ENCODE results near the gene SLC7A10. TPM values are rescaled to one million over a fixed set of nuclear protein-coding genes. Genes with fewer than 3 reads are reported as not detected.

The SLC7A10 gene
- not detected in 2 replicates for total RNA-seq

DNA sequence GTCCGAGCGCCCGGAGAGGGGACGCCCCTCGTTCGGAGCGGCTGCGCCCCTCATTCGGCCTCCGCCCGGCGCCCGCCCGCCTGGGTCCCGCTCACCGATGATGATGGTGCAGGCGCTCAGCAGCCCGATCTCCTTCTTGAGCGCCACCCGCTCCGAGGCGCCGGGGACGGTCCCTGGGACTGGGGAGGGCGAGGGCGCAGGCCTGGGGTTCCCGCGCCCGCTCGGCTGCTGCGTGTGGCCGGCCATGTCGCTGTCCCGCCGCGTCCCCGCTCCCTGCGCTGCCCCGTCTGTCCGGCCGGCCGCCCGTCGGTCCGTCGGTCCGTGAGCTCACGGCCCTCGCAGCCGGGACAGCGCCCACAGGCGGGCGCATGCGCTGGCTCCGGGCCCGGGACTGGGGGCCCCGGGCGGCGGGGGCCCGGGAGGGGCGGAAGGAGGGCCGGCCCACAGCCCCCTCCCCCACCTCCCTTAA, at the start of gene SLC7A10:
TSS of gene SLC7A10 (minus strand) at position 393 of the 469 bp plus-strand sequence. CDS start at position 246, 147 bp downstream.
- no peak for DNase-seq (ENCODE audit: low spot score)
- Mint-ChIP-seq H3K9me3 (peaks cover 16% of the 10 kb centered on the region), H3K27me3 (ENCODE audit: insufficient read depth) (peaks cover 38% of the 10 kb centered on the region), H3K36me3 (ENCODE audit: low read depth) (peaks cover 4% of the 10 kb centered on the region), H3K4me3 (no peak within 1 kb of the TSS), H3K4me1 (ENCODE audit: low read depth) (no peaks in the 10 kb centered on the region), H3K27ac (no peak within 1 kb of the TSS)
- intact Hi-C loops (cut with micrococcal nuclease) = no loop called here

DNA sequence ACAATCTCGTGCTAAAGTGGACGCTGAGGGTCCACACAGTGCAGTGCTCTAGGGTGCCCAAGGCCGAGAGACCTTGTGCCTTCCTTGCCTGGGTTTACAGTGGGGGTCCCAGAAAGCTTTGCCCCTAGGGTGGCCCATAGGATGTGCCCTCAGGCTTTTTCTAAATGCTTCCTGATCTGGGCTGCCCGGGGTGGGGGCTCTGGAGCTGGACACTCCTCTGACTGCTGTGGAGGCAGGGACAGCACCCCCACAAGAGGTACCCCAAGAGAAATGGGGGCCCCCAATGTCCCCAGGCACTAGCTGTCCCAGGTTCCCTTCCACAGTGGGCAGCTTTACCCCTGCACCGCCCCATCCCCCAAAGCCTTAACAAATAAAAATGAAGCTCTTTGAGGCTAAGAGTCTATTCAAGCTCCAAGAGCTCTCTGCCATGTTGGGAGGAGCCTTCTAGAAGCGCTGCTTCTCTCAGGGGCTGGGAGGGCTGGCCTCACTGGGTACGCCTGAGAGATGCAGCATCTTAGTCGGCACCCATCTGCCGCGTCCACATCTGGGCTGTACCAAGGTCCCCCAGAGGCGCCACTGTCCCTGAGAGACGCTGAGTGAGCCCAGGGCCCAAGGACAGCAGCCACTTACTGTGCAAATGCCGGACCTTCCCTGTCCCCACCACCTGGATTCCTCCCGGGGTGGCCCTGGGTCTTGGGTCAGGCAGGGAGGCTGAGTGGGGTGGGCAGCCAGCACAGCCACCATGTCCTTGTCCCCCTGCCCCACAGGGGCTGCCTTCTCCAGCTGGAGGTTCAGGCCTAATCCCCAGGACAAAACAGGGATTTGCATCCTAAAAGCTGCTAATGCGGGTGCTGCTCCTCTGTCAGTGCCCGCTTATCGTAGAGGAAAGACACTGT, 49.3 kb upstream of the SLC7A10 start:
- intact Hi-C loops (cut with micrococcal nuclease) = no loop called here
- no peak overlapping the region for H3K27ac Mint-ChIP-seq
- H3K4me1 Mint-ChIP-seq (ENCODE audit: low read depth) = peaks cover 13% of the 10 kb centered on the region
- H3K36me3 Mint-ChIP-seq (ENCODE audit: low read depth) = no peaks in the 10 kb centered on the region
- H3K9me3 Mint-ChIP-seq = no peaks in the 10 kb centered on the region
- H3K4me3 Mint-ChIP-seq = no peak overlapping the region
- DNase-seq (ENCODE audit: low spot score) = no peak
- no peaks in the 10 kb centered on the region for H3K27me3 Mint-ChIP-seq (ENCODE audit: insufficient read depth)

DNA sequence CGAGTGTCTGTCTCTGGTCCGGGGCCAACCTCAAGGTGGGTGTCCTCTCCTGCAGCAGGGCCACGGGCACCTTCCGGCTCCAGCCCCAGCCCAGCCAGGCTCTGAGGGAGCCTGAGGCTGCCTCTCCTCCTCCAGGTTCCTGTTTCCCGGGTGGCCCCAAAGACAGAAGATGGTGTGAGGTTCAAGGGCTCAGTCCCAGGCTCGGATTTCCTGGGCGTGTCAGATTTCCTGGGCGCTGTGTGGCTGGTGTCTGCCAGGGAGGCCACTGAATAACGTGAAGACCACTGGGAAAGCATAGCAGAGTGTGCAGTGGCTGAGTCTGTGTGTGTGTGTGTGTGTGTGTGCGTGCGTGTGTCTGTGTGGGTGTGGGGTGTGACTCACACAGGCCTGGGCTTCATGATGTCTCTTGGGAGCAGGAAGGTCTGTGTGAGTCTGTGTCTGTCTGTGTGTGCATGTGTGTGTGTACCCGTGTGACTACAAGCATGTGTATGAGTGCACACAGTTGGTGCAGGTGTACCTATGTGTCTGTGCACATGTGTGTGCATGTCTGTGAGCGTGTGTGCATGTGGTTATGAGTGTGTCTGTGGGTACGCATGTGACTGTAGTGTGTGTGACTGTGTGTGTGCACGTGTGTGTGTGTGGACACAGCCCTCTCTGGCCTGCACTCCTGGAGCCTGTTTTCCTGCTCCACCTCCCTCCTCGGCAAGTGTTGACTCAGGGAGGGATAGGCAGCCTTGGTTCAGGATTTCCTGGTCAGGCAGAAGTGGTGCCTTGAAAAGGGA, 48.4 kb upstream of the SLC7A10 start:
- peak overlapping the region; percentile 45 for H3K27ac Mint-ChIP-seq
- no peaks in the 10 kb centered on the region for H3K27me3 Mint-ChIP-seq (ENCODE audit: insufficient read depth)
- no peak for DNase-seq (ENCODE audit: low spot score)
- H3K9me3 Mint-ChIP-seq = no peaks in the 10 kb centered on the region
- intact Hi-C loops (cut with micrococcal nuclease) = no loop called here
- no peak overlapping the region for H3K4me3 Mint-ChIP-seq
- H3K36me3 Mint-ChIP-seq (ENCODE audit: low read depth) = no peaks in the 10 kb centered on the region
- H3K4me1 Mint-ChIP-seq (ENCODE audit: low read depth) = peaks cover 10% of the 10 kb centered on the region

DNA sequence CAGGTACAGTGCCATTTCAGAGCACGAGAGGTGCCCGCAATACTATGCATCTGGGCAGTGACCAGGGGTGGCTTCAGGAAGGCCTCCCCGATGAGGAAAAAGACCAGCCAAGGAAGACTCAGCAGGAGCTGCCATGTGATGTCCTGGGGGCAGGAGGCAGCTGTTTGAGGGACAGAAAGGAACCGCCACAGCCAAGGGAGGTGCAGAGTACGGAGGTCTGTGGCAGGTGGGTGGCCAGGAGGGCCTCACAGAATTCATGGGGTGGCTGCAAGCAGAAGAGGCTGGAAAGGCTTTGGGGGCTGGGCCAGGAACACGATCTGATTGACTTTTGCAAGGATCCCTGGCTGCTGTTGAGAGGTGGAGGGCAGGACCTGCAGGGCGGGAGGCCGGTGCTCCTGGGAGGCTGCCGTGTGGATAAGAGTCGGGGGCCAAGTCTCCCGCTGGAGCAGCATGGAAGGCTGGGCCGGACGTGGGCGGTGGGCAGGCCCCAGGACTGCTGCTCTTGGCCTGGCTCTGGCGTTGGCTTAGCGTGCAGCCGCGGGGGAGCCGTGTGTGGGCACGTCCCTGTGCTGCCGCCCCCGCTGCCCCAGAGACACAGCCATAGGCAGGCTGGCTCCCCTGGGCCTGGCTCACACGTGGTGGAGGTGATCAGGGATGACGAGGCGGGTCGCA, 47.6 kb upstream of the SLC7A10 start:
- Mint-ChIP-seq H3K36me3 (ENCODE audit: low read depth) (no peaks in the 10 kb centered on the region), H3K4me1 (ENCODE audit: low read depth) (peaks cover 10% of the 10 kb centered on the region), H3K4me3 (no peak overlapping the region), H3K27me3 (ENCODE audit: insufficient read depth) (no peaks in the 10 kb centered on the region), H3K27ac (no peak overlapping the region), H3K9me3 (no peaks in the 10 kb centered on the region)
- no peak for DNase-seq (ENCODE audit: low spot score)
- intact Hi-C loops (cut with micrococcal nuclease) = no loop called here

DNA sequence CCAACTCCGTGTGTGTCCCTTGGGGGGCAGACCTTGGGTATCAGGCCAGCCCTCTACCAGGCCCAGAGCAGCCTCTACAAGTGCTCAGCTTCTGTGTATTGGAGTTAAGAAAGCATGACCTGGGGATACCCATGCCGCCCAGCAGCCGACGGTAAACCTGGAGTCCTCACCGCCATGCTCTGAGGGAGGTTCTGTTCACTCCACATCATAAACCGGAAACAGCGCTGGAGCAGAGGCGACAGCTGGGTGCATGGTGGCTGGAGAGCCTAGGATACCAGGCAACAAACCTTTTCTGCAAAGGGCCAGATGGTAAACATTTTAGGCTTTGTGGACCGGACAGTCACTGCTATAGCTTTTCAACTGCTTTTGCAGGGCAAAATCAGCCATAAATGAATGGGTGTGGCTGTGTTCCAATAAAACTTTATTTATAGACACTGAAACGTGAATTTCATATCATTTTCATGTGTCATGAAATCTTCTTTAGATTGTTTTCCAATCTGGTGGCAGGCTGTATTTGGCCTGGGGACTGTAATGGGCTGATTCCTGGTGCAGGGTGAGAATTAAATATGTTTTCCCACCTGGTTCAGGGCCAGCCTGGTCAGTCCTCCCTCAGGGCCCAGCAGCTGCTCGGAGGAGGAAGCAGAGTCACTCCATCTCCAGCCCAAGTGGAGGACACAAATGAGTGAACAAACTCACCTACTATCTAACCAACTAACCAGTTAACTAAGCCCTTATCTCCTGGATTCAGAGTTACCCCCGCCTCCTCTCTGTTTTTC, 45.8 kb upstream of the SLC7A10 start:
- H3K27ac Mint-ChIP-seq = no peak overlapping the region
- H3K4me3 Mint-ChIP-seq = no peak overlapping the region
- intact Hi-C loops (cut with micrococcal nuclease) = no loop called here
- H3K9me3 Mint-ChIP-seq = no peaks in the 10 kb centered on the region
- DNase-seq (ENCODE audit: low spot score) = no peak
- H3K27me3 Mint-ChIP-seq (ENCODE audit: insufficient read depth) = no peaks in the 10 kb centered on the region
- no peaks in the 10 kb centered on the region for H3K36me3 Mint-ChIP-seq (ENCODE audit: low read depth)
- H3K4me1 Mint-ChIP-seq (ENCODE audit: low read depth) = peaks cover 10% of the 10 kb centered on the region

DNA sequence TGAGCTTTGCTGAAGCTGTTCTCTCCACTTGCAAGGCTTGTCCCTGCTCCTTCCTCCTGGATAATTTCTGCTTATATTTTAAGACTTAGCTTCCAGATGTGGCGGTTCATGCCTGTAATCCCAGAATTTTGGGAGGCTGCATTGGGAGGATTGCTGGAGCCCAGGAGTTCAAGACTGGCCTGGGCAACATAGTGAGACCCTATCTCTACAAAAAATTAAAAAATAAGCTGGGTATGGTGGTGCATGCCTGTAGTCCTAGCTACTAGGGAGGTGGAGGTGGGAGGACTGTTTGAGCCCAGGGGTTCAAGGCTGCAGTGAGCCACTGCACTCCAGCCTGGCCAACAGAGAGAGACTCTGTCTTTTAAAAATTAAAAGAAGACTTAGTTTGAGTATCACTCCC, 45.1 kb upstream of the SLC7A10 start:
- DNase-seq (ENCODE audit: low spot score) = no peak
- peaks cover 10% of the 10 kb centered on the region for H3K4me1 Mint-ChIP-seq (ENCODE audit: low read depth)
- no peak overlapping the region for H3K27ac Mint-ChIP-seq
- no peak overlapping the region for H3K4me3 Mint-ChIP-seq
- H3K27me3 Mint-ChIP-seq (ENCODE audit: insufficient read depth) = no peaks in the 10 kb centered on the region
- H3K9me3 Mint-ChIP-seq = no peaks in the 10 kb centered on the region
- no peaks in the 10 kb centered on the region for H3K36me3 Mint-ChIP-seq (ENCODE audit: low read depth)
- intact Hi-C loops (cut with micrococcal nuclease) = no loop called here

DNA sequence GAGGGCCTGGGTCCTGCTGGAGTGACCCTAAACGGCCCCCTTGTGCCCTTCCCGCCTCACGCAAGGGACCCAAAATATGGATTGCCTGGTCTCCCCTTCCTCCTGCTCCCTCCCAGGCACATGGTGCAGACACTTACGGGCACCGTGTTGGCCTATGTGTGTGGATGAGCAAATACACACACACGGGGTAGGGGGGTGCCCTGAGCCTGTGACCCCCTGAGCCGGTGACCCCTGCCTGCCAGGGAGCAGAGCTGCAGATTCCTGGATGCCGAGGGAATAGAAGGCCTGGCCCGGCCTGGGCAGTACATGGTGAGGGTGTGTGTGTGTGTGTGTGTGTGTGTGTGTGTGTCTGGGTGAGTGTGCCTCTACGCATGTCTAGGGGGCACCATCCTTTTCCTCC, 43.4 kb upstream of the SLC7A10 start:
- no peaks in the 10 kb centered on the region for H3K36me3 Mint-ChIP-seq (ENCODE audit: low read depth)
- no peak overlapping the region for H3K27ac Mint-ChIP-seq
- no peaks in the 10 kb centered on the region for H3K27me3 Mint-ChIP-seq (ENCODE audit: insufficient read depth)
- no peak for DNase-seq (ENCODE audit: low spot score)
- H3K4me3 Mint-ChIP-seq = no peak overlapping the region
- intact Hi-C loops (cut with micrococcal nuclease) = no loop called here
- no peaks in the 10 kb centered on the region for H3K9me3 Mint-ChIP-seq
- H3K4me1 Mint-ChIP-seq (ENCODE audit: low read depth) = peaks cover 6% of the 10 kb centered on the region

DNA sequence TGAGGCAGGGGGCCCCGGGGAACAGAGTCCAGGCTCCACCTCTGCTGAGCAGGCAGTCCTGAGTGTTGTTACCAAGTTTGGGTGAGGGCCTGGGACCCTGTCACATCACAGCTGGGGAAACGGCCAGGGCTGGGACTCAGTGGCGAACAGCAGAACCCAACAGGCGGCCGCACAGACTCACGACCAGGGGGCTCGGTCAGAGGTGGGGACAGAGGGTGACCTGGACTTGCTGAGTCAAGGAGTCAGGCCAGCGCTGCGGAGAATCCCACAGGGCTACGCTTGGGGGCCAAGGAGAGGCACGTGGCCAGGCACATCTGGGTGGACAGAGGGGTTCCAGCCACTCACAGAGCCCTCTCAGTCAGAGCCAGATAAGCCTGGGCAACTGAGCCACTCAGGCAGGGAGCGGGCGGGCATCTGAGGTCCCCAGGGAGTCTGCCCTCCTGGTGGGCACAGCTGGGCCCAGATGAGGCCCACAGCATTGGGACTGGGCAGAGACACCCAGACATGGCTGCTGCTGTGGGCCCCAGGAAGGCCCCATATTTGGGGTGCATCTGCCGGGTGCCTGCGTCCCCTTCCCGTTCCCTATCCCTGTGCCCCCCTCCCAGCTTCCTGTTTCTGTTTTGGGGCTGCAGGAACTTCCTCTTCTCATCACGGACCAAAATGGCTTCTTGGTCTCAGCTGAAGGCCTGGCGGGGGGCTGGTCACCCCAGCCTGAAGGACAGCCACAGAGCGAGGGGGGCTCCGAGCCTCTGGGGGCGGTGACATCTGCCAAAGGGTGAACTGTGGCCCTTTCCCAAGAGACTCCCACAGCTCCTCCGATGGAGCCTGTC, 42.7 kb upstream of the SLC7A10 start:
- H3K9me3 Mint-ChIP-seq = no peaks in the 10 kb centered on the region
- no peaks in the 10 kb centered on the region for H3K36me3 Mint-ChIP-seq (ENCODE audit: low read depth)
- DNase-seq (ENCODE audit: low spot score) = no peak
- peaks cover 4% of the 10 kb centered on the region for H3K4me1 Mint-ChIP-seq (ENCODE audit: low read depth)
- intact Hi-C loops (cut with micrococcal nuclease) = no loop called here
- H3K27ac Mint-ChIP-seq = no peak overlapping the region
- H3K4me3 Mint-ChIP-seq = no peak overlapping the region
- no peaks in the 10 kb centered on the region for H3K27me3 Mint-ChIP-seq (ENCODE audit: insufficient read depth)

DNA sequence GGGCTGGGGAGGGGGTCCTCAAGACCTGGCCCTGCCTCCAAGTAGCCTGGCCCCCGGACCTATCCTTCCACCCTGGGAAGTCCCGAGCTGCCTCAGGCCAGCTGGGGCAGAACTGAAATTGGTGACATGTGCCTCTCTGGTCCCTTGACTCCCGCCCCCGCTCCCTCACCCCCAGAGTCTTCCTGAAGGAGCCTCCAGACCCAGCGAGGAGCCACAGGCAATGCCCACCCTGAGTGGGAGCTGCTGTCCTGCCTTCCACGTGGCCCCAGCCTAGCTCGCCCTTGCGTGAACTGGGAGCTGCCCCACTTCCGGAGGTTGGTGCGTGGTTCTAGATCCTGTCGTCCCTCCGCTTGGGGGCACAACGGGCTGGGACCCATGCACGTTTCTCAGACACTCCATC, 42.1 kb upstream of the SLC7A10 start:
- no peak overlapping the region for H3K27ac Mint-ChIP-seq
- H3K9me3 Mint-ChIP-seq = no peaks in the 10 kb centered on the region

DNA sequence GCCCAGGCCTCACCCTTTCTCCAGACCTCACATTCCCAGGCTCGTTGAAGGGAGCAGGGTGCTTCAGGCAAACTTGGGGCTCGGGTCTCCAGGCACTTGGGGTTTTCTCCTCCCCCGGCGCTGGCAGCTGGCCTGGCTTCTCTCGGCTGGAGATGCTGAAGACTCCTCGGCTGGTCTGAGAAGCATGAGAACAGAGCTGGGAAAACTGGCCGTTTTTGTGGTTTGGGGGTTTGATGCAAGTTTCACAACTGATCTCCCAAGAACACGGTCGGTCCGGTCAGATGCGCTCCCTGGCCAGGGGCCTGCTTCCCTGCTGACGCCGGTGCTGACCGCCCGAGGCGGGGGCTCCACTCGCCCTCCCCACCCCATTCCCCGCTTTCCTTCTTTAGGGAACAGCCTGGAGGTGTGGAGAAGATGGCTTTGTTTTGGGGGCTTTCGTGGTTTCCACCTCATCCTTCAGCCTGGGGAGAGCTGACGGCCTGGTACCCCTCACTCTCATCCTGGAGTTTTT, 41.4 kb upstream of the SLC7A10 start:
- Mint-ChIP-seq H3K27me3 (ENCODE audit: insufficient read depth) (no peaks in the 10 kb centered on the region), H3K4me1 (ENCODE audit: low read depth) (no peaks in the 10 kb centered on the region), H3K9me3 (no peaks in the 10 kb centered on the region), H3K27ac (no peak overlapping the region), H3K36me3 (ENCODE audit: low read depth) (no peaks in the 10 kb centered on the region), H3K4me3 (no peak overlapping the region)
- intact Hi-C loops (cut with micrococcal nuclease) = no loop called here
- DNase-seq (ENCODE audit: low spot score) = no peak

More for the DNA sequence above, 42.1 kb upstream of the SLC7A10 start:
- DNase-seq (ENCODE audit: low spot score) = no peak
- no peaks in the 10 kb centered on the region for H3K27me3 Mint-ChIP-seq (ENCODE audit: insufficient read depth)
- H3K4me3 Mint-ChIP-seq = no peak overlapping the region
- no peaks in the 10 kb centered on the region for H3K4me1 Mint-ChIP-seq (ENCODE audit: low read depth)
- no peaks in the 10 kb centered on the region for H3K36me3 Mint-ChIP-seq (ENCODE audit: low read depth)
- intact Hi-C loops (cut with micrococcal nuclease) = no loop called here

DNA sequence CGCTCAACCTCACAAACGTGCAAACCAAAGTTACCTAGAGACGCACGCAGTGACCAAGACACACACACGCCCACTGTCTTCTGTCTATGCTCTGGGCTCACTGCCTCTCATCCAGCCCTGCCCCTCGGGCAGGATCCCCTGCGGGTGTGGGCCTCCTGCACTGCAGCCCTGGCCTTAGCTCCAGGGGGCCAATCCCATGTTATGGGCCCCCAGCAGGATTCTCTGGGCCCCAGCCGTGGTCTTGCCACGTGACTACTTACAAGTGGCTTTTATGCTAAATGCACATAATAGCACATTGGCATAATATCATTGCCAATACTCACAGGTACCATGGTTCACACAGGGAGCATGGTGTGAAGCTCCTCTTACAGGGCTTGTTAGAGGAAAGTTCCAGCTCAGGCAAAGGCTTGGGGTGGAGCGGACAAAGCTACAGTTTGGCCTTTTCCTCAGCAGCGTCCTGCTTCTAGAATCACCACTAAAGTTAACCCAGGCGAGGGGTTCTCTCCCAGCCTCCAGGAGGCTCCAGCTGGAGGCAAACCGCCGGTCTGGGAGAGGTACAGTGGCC, 39.3 kb upstream of the SLC7A10 start:
- no peaks in the 10 kb centered on the region for H3K36me3 Mint-ChIP-seq (ENCODE audit: low read depth)
- no peaks in the 10 kb centered on the region for H3K4me1 Mint-ChIP-seq (ENCODE audit: low read depth)
- no peak for DNase-seq (ENCODE audit: low spot score)
- intact Hi-C loops (cut with micrococcal nuclease) = no loop called here
- peaks cover 4% of the 10 kb centered on the region for H3K27me3 Mint-ChIP-seq (ENCODE audit: insufficient read depth)
- H3K4me3 Mint-ChIP-seq = no peak overlapping the region
- no peak overlapping the region for H3K27ac Mint-ChIP-seq
- no peaks in the 10 kb centered on the region for H3K9me3 Mint-ChIP-seq
